HepG2 (cell line): ENCODE results near the gene GATM. TPM values are rescaled to one million over a fixed set of nuclear protein-coding genes. Genes with fewer than 3 reads are reported as not detected.

Source experiments
- ATF7 ChIP-seq, 2 experiments: fragments of 450-650 bp in 1 of 2; sonication (generic) in 1 of 2; formaldehyde crosslinking in 1 of 2; IDR thresholded peaks; 2 replicates each; pipeline versions ENCODE4 v1.4.0 to v1.6.1; 2016 to 2020; ENCODE audit warnings: antibody characterized with exemption in 1 of 2, mild to moderate bottlenecking in 1 of 2, missing genetic modification reagents in 1 of 2
- ERF ChIP-seq: IDR thresholded peaks from 2 replicates; pipeline ENCODE4 v1.6.1; 2018; ENCODE audit warnings: missing biosample characterization, missing genetic modification reagents
- HOXA9 ChIP-seq: sonication (generic); formaldehyde crosslinking; IDR thresholded peaks from 2 replicates; pipeline ENCODE4 v1.8.1; 2022; ENCODE audit warnings: missing genetic modification reagents, mild to moderate bottlenecking, moderate library complexity, borderline replicate concordance
- HOXD1 ChIP-seq: sonication (generic); formaldehyde crosslinking; IDR thresholded peaks from 2 replicates; pipeline ENCODE4 v1.5.0; 2020; ENCODE audit warnings: missing genetic modification reagents
- MAF1 ChIP-seq: sonication (generic); formaldehyde crosslinking; IDR thresholded peaks from 2 replicates; pipeline ENCODE4 v1.5.0; 2020; ENCODE audit warnings: missing genetic modification reagents, borderline replicate concordance
- MED1 ChIP-seq: sonication (generic); formaldehyde crosslinking; IDR thresholded peaks from 2 replicates; pipeline ENCODE4 v1.4.0; 2020; ENCODE audit warnings: missing genetic modification reagents
- NFRKB ChIP-seq: fragments of 450-650 bp; IDR thresholded peaks from 2 replicates; pipeline ENCODE4 v1.6.1; 2017
- POGZ ChIP-seq: sonication (generic); formaldehyde crosslinking; IDR thresholded peaks from 2 replicates; pipeline ENCODE4 v1.4.0; 2020; ENCODE audit warnings: mild to moderate bottlenecking, missing genetic modification reagents
- RAD51 ChIP-seq: fragments of 450-650 bp; IDR thresholded peaks from 2 replicates; pipeline ENCODE4 v1.6.1; 2016; ENCODE audit warnings: borderline replicate concordance
- SMYD3 ChIP-seq: sonication (generic); formaldehyde crosslinking; IDR thresholded peaks from 2 replicates; pipeline ENCODE4 v1.8.1; 2023; ENCODE audit warnings: mild to moderate bottlenecking, missing genetic modification reagents
- ZFP36L1 ChIP-seq: sonication (generic); formaldehyde crosslinking; IDR thresholded peaks from 2 replicates; pipeline ENCODE4 v1.8.0; 2022; ENCODE audit warnings: mild to moderate bottlenecking, missing genetic modification reagents, moderate library complexity
- ZFP36L2 ChIP-seq: sonication (generic); formaldehyde crosslinking; IDR thresholded peaks from 2 replicates; pipeline ENCODE4 v1.4.0; 2020; ENCODE audit warnings: missing genetic modification reagents
- ZKSCAN1 ChIP-seq: fragments of 150-350 bp; IDR thresholded peaks from 2 replicates; pipeline ENCODE4 v1.6.1; 2014; ENCODE audit warnings: low read length
- ZNF256 ChIP-seq: sonication (generic); formaldehyde crosslinking; conservative IDR thresholded peaks from 2 replicates; pipeline ENCODE4 v1.4.0; 2020; ENCODE audit warnings: missing genetic modification reagents
- ZNF766 ChIP-seq: sonication (generic); formaldehyde crosslinking; IDR thresholded peaks from 2 replicates; pipeline ENCODE4 v1.5.0; 2020; ENCODE audit warnings: missing genetic modification reagents, borderline replicate concordance
- ZNF773 ChIP-seq: sonication (generic); formaldehyde crosslinking; IDR thresholded peaks from 2 replicates; pipeline ENCODE4 v1.4.0; 2020; ENCODE audit warnings: missing genetic modification reagents, borderline replicate concordance
- polyA plus RNA-seq, 8 experiments: library from polyadenylated mRNA; depleted of rRNA in 3 of 8; stranded (reverse) in 7 of 8; unstranded in 1 of 8; fragments of >200 nt; fragmentation: Illumina TruSeq in 4 of 8; extraction: Trizol in 4 of 8; gene quantifications; 2 replicates each; pipeline versions ENCODE4 v1.2.1 to v1.2.3, GENCODE V29; 2011 to 2016; ENCODE audit warnings: low read depth in 4 of 8, missing spikeins in 1 of 8, mixed read lengths in 1 of 8; ENCODE audit not compliant: insufficient read depth in 1 of 8
- total RNA-seq, 5 experiments: library from RNA; depleted of rRNA; stranded (reverse); fragments of >200 nt; fragmentation: Illumina TruSeq; extraction: Trizol; gene quantifications; 2 replicates each; pipeline ENCODE4 v1.2.3, GENCODE V29; 2016; ENCODE audit warnings: low read depth in 1 of 5
- TF ChIP-seq, protein P1 (sequence below): sonication (generic); formaldehyde crosslinking; IDR thresholded peaks from 2 replicates; pipeline ENCODE4 v1.4.0; 2020; ENCODE audit warnings: missing genetic modification reagents
- TF ChIP-seq, protein P2 (sequence below): sonication (generic); formaldehyde crosslinking; IDR thresholded peaks from 2 replicates; pipeline ENCODE4 v1.5.1; 2020; ENCODE audit warnings: missing genetic modification reagents, mild to moderate bottlenecking, borderline replicate concordance
- TF ChIP-seq, protein P3 (sequence below): sonication (generic); formaldehyde crosslinking; IDR thresholded peaks from 2 replicates; pipeline ENCODE4 v1.4.0; 2020; ENCODE audit warnings: mild to moderate bottlenecking, low read depth, missing genetic modification reagents

Gene GATM
- total and polyA plus RNA-seq, 2 of the 13 experiments (the other 11 are each of a cell fraction or from before 2014, with no cell fraction given) = 2.1 to 16.8 TPM

DNA sequence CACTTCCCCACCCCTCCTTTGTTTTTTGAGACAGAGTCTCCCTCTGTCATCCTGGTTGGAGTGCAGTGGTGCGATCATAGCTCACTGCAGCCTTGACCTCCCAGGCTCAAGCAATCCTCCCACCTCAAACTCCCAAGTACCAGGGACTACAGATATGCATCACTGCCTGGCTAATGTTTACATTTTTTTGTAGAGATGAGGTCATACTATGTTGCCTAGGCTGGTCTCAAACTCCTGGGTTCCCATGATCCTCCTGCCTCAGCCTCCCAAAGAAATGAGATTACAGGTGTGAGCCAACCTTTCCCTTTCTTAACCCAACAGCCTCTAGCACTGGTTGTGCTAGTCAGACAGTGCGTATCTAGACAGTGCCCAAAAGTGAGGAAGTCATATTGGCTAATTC, 6.4 kb upstream of the GATM start (continued):
- TF ChIP-seq, protein P1, sequence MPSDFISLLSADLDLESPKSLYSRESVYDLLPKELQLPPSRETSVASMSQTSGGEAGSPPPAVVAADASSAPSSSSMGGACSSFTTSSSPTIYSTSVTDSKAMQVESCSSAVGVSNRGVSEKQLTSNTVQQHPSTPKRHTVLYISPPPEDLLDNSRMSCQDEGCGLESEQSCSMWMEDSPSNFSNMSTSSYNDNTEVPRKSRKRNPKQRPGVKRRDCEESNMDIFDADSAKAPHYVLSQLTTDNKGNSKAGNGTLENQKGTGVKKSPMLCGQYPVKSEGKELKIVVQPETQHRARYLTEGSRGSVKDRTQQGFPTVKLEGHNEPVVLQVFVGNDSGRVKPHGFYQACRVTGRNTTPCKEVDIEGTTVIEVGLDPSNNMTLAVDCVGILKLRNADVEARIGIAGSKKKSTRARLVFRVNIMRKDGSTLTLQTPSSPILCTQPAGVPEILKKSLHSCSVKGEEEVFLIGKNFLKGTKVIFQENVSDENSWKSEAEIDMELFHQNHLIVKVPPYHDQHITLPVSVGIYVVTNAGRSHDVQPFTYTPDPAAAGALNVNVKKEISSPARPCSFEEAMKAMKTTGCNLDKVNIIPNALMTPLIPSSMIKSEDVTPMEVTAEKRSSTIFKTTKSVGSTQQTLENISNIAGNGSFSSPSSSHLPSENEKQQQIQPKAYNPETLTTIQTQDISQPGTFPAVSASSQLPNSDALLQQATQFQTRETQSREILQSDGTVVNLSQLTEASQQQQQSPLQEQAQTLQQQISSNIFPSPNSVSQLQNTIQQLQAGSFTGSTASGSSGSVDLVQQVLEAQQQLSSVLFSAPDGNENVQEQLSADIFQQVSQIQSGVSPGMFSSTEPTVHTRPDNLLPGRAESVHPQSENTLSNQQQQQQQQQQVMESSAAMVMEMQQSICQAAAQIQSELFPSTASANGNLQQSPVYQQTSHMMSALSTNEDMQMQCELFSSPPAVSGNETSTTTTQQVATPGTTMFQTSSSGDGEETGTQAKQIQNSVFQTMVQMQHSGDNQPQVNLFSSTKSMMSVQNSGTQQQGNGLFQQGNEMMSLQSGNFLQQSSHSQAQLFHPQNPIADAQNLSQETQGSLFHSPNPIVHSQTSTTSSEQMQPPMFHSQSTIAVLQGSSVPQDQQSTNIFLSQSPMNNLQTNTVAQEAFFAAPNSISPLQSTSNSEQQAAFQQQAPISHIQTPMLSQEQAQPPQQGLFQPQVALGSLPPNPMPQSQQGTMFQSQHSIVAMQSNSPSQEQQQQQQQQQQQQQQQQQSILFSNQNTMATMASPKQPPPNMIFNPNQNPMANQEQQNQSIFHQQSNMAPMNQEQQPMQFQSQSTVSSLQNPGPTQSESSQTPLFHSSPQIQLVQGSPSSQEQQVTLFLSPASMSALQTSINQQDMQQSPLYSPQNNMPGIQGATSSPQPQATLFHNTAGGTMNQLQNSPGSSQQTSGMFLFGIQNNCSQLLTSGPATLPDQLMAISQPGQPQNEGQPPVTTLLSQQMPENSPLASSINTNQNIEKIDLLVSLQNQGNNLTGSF = no peak
- TF ChIP-seq, protein P2, sequence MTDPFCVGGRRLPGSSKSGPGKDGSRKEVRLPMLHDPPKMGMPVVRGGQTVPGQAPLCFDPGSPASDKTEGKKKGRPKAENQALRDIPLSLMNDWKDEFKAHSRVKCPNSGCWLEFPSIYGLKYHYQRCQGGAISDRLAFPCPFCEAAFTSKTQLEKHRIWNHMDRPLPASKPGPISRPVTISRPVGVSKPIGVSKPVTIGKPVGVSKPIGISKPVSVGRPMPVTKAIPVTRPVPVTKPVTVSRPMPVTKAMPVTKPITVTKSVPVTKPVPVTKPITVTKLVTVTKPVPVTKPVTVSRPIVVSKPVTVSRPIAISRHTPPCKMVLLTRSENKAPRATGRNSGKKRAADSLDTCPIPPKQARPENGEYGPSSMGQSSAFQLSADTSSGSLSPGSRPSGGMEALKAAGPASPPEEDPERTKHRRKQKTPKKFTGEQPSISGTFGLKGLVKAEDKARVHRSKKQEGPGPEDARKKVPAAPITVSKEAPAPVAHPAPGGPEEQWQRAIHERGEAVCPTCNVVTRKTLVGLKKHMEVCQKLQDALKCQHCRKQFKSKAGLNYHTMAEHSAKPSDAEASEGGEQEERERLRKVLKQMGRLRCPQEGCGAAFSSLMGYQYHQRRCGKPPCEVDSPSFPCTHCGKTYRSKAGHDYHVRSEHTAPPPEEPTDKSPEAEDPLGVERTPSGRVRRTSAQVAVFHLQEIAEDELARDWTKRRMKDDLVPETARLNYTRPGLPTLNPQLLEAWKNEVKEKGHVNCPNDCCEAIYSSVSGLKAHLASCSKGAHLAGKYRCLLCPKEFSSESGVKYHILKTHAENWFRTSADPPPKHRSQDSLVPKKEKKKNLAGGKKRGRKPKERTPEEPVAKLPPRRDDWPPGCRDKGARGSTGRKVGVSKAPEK (CRISPR knock-in tag) = no peak
- 0 out of 2 replicates have a peak, but pooled peaks have one; percentile 33 for TF ChIP-seq POGZ
- TF ChIP-seq ZNF773 (CRISPR knock-in tag) = no peak
- TF ChIP-seq ZFP36L2 (CRISPR knock-in tag) = no peak
- no peak for TF ChIP-seq ERF (CRISPR knock-in tag)
- TF ChIP-seq MAF1 = no peak
- peak; percentile 64 for TF ChIP-seq ATF7 (IDR thresholded peaks at IDR 0.05)
- no peak for TF ChIP-seq ATF7 (CRISPR knock-in tag; IDR thresholded peaks at IDR 0.05)
- 0 out of 2 replicates have a peak, but pooled peaks have one; percentile 16 for TF ChIP-seq MED1
- no peak for TF ChIP-seq ZNF766
- TF ChIP-seq ZFP36L1 (CRISPR knock-in tag) = no peak
- TF ChIP-seq SMYD3 (CRISPR knock-in tag) = no peak
- TF ChIP-seq HOXD1 (CRISPR knock-in tag) = no peak
- TF ChIP-seq, protein P3, sequence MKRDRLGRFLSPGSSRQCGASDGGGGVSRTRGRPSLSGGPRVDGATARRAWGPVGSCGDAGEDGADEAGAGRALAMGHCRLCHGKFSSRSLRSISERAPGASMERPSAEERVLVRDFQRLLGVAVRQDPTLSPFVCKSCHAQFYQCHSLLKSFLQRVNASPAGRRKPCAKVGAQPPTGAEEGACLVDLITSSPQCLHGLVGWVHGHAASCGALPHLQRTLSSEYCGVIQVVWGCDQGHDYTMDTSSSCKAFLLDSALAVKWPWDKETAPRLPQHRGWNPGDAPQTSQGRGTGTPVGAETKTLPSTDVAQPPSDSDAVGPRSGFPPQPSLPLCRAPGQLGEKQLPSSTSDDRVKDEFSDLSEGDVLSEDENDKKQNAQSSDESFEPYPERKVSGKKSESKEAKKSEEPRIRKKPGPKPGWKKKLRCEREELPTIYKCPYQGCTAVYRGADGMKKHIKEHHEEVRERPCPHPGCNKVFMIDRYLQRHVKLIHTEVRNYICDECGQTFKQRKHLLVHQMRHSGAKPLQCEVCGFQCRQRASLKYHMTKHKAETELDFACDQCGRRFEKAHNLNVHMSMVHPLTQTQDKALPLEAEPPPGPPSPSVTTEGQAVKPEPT (CRISPR knock-in tag) = no peak
- TF ChIP-seq ZKSCAN1 = peak; percentile 54; the same call in 1 of the 2 replicates
- TF ChIP-seq RAD51 = no peak
- TF ChIP-seq HOXA9 (CRISPR knock-in tag) = no peak
- no peak for TF ChIP-seq ZNF256 (CRISPR knock-in tag)
- no peak for TF ChIP-seq NFRKB
